Measurements from ENCODE around the gene SORCS2. TPM values are rescaled to one million over a fixed set of nuclear protein-coding genes. Genes with fewer than 3 reads are reported as not detected.

Gene SORCS2
- total RNA-seq, 4 donors from 2014 or later: 0.48 to 1.8 (median 0.68) TPM; not detected in 1

- H3K4me1 ChIP-seq: peaks cover 0 to 20% (median 5%) of the 10 kb centered on the region in 4 donors
- WGBS, 2 donors (ENCODE audit: low coverage in 1 of 2): 71% methylated on average over 22 of the region's 22 CpGs; no CpG with 5 or more reads in 1 of the 2 donors
- H3K9me3 ChIP-seq: no peaks in the 10 kb centered on the region
- DNase-seq: no peak
- H3K36me3 ChIP-seq: no peaks in the 10 kb centered on the region
- intact Hi-C loops (cut with DNase I; ENCODE audit: low total_unique reads) (loop anchor here (1.0 kb wide), 2 partner anchors 104 to 533 kb away; no protein-coding TSS in a partner anchor), in situ Hi-C loops (cut with MboI; ENCODE audit: low pct_ligation_motif_present in 1 of 4, low pct_unique_long_range_greater_than_20kb in 1 of 4, low sequenced_read_pairs in 3 of 4) (loop anchor here in 3 of 4 donors (10.0 to 25.0 kb wide), 2 partner anchors 103 to 521 kb away; no protein-coding TSS in a partner anchor)
- peaks cover 79% of the 10 kb centered on the region for H3K27me3 ChIP-seq
- H3K4me3 ChIP-seq: peak overlapping the region in 1 of 4 donors; percentile 40
- no peak overlapping the region for H3K27ac ChIP-seq
- TF ChIP-seq CTCF (IDR thresholded peaks at IDR 0.05) (no peak), POLR2AphosphoS5 (IDR thresholded peaks at IDR 0.05) (no peak), EP300 (IDR thresholded peaks at IDR 0.05; ENCODE audit: low read depth) (no peak), POLR2A (IDR thresholded peaks at IDR 0.05) (no peak)
These were observed 639 bp upstream of the SORCS2 start for GRCh38 chr4:7191546-7192251.

- no peak for TF ChIP-seq POLR2A (IDR thresholded peaks at IDR 0.05)
- TF ChIP-seq POLR2AphosphoS5 (IDR thresholded peaks at IDR 0.05): no peak
- TF ChIP-seq CTCF (IDR thresholded peaks at IDR 0.05): no peak
- TF ChIP-seq EP300 (IDR thresholded peaks at IDR 0.05; ENCODE audit: low read depth): no peak
- 10% methylated on average over 46 of the region's 62 CpGs; no CpG with 5 or more reads in 1 of the 2 donors for WGBS, 2 donors (ENCODE audit: low coverage in 1 of 2)
- peaks cover 0 to 20% (median 5%) of the 10 kb centered on the region in 4 donors for H3K4me1 ChIP-seq
- DNase-seq: no peak
- intact Hi-C loops (cut with DNase I; ENCODE audit: low total_unique reads): no loop called here
- H3K27me3 ChIP-seq: peaks cover 69% of the 10 kb centered on the region
- H3K4me3 ChIP-seq: peak overlapping the region; percentile 4 to 40 (median 36)
- no peak overlapping the region for H3K27ac ChIP-seq
- H3K9me3 ChIP-seq: no peaks in the 10 kb centered on the region
- H3K36me3 ChIP-seq: no peaks in the 10 kb centered on the region
- in situ Hi-C loops (cut with MboI; ENCODE audit: low pct_ligation_motif_present in 1 of 4, low pct_unique_long_range_greater_than_20kb in 1 of 4, low sequenced_read_pairs in 3 of 4): loop anchor here in 3 of 4 donors (10.0 to 25.0 kb wide), 2 partner anchors 102 to 519 kb away; no protein-coding TSS in a partner anchor
These were observed 956 bp downstream of the SORCS2 start for GRCh38 chr4:7193030-7193958.

GRCh38 chr4:7194251-7195140, 2.2 kb downstream of the SORCS2 start:
- in situ Hi-C loops (cut with MboI; ENCODE audit: low pct_ligation_motif_present in 1 of 4, low pct_unique_long_range_greater_than_20kb in 1 of 4, low sequenced_read_pairs in 3 of 4): loop anchor here in 3 of 4 donors (10.0 to 25.0 kb wide), 2 partner anchors 100 to 518 kb away; no protein-coding TSS in a partner anchor
- H3K27ac ChIP-seq: no peak overlapping the region
- H3K27me3 ChIP-seq: peaks cover 57% of the 10 kb centered on the region
- no peak overlapping the region for H3K4me3 ChIP-seq
- H3K4me1 ChIP-seq: peaks cover 0 to 20% (median 5%) of the 10 kb centered on the region in 4 donors
- no peaks in the 10 kb centered on the region for H3K9me3 ChIP-seq
- 50% methylated on average over 6 of the region's 6 CpGs; no CpG with 5 or more reads in 1 of the 2 donors for WGBS, 2 donors (ENCODE audit: low coverage in 1 of 2)
- no peaks in the 10 kb centered on the region for H3K36me3 ChIP-seq
- DNase-seq: no peak
- intact Hi-C loops (cut with DNase I; ENCODE audit: low total_unique reads): no loop called here
- no peak for TF ChIP-seq EP300 (IDR thresholded peaks at IDR 0.05; ENCODE audit: low read depth)
- no peak for TF ChIP-seq POLR2AphosphoS5 (IDR thresholded peaks at IDR 0.05)
- TF ChIP-seq POLR2A (IDR thresholded peaks at IDR 0.05): no peak
- peak in 3 of 5 experiments; percentile 9 to 22 (median 10) for TF ChIP-seq CTCF (IDR thresholded peaks at IDR 0.05)
